NCI-H1048 (cell line): ENCODE measurements around the gene COQ8B.
A peak's percentile ranks its signal among the peaks of the same experiment; 100 is the strongest.
"Not testable (repeated sequence)": the region's sequence is repeated elsewhere in the genome, so short reads cannot be mapped to it uniquely, and the experiment has no call there.

Source experiments
- DNase-seq: peaks from one replicate; lab custom pipeline; 2025; lab: John Stamatoyannopoulos, UW

Gene COQ8B

DNA sequence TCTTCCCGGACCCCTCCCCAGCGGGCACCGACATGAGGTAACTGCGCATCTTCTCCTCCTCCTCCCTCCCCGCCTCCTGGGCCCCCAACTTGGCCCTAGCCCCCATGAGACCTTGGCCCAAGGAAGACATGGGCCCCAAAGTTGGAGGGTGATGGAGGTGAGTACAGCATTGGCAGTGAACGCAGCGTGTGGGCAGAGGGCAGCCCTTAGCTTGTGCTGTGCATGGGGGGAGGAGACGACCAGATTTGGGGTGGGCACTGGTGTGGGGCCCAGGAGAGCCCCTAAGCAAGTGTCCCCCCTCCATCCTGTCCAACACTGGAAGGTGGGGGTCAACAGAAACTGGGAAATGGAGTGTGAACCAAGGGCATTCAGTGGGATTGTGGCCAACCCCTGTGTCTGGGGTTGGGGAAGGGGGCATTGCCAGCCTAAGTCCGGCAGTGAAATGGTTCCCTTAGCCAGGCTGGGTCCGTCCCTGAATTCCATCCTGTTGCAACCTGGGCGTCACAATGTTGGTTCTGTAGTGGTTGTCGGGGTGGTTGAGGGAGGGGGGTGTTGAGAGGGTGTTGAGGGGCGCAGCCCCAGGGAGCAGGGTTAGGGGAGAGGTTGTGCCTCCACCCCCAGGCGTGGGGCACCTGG is 49.8 kb downstream of the COQ8B start:
- DNase-seq = no peak

- DNase-seq = no peak
Measured at GRCh38 chr19:40663695-40664692, 52.7 kb downstream of the COQ8B start.

- DNase-seq = peak; percentile 63
Measured at GRCh38 chr19:40662925-40663694, 53.6 kb downstream of the COQ8B start.

DNA sequence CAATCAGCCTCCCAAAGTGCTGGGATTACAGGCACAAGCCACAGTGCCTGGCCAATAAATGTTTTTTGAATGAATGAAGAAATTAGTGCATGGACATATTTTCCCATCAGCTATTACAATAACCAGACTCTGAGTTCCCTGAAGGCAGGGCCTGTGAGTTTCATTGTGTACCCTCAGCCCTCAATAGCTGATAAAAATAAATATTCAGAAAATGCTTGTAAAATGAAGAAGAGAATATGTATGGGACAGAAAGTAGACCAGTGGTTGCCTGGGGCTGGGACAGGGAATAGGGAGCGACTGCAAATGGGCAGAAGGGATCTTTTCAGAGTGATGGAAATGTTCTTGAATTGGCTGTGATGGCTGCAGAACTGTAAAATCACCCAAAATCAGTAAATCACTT is 55.1 kb downstream of the COQ8B start:
- DNase-seq = no peak

DNA sequence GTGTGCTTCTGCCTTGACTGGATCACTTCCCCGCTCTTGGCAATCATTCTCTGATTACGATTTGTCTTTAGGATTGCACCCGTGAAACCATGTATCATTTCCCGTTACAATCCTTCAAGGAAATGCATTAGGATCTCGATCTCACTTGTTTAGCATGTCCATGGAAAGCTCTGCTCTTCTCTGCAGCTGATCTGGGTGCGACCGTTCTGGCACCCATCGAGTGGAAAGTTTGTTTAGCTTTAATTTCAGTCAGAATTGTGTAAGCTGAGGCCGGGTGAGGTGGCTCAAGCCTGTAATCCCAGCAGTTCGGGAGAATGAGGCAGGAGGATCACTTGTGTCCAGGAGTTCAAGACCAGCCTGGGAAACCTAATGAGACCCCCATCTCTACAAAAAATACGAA is 57.1 kb downstream of the COQ8B start:
- no peak for DNase-seq

DNA sequence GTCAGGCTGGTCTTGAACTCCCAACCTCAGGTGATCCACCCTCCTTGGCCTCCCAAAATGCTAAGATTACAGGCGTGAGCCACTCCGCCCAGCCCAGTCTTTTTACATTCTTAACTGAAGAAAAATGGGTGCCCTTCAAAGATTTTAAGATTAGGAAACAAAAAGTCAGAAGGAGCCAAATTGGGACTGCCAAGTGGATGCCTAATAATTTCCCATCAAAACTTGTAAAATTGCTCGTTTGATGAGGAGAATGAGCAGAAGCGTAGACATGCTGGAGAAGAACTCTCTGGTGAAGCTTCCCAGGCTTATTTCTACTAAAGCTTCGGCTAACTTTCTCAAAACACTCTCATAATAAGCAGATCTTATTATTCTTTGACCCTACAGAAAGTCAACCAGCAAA is 57.6 kb downstream of the COQ8B start:
- DNase-seq = no peak

DNA sequence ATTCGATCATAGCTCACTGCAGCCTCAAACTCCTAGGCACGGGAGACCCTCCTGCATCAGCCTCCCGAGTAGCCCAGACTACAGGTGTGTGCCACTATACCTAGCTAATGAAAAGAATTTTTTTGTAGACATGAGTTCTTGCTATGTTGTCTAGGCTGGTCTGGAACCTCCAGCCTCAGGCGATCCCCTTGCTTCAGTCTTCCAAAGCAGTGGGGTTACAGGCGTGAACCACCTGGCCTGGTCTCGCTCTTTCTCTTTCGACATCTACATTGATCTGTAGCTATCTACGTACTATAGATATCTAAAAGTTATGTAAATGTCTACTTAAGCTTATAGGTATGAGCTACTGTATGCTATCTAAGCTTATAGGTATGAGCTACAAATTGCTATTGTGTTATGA is 58.7 kb downstream of the COQ8B start:
- DNase-seq = no peak

GRCh38 chr19:40655684-40656083 is 61.0 kb downstream of the COQ8B start:
- not testable (repeated sequence) for DNase-seq

- DNase-seq = not testable (repeated sequence)
Measured at GRCh38 chr19:40652303-40652702, 64.4 kb downstream of the COQ8B start.

DNA sequence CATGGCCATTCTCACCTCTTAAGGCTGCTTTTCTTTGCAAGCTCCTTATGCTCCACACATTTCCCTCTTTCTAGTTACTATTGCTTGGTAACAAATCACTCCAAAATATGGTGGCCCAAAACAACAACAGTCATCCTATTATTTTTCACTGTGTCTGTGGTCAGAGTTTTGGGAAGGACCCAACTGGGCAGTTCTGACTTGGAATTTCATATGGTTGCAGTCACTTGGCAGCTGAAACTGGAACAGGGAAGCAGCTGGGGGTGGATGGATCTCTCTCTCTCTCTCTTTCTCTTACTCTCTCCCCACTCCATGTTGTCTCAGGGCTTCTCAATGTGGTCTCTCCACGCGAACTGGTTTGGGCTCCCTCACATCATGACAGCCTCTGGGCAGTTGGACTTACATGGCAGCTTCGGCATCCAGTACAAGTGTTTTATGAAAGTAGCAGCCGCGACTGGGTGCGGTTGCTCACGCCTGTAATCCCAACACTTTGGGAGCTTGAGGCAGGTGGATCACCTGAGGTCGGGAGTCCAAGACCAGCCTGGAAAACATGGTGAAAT is 65.9 kb downstream of the COQ8B start:
- no peak for DNase-seq

DNA sequence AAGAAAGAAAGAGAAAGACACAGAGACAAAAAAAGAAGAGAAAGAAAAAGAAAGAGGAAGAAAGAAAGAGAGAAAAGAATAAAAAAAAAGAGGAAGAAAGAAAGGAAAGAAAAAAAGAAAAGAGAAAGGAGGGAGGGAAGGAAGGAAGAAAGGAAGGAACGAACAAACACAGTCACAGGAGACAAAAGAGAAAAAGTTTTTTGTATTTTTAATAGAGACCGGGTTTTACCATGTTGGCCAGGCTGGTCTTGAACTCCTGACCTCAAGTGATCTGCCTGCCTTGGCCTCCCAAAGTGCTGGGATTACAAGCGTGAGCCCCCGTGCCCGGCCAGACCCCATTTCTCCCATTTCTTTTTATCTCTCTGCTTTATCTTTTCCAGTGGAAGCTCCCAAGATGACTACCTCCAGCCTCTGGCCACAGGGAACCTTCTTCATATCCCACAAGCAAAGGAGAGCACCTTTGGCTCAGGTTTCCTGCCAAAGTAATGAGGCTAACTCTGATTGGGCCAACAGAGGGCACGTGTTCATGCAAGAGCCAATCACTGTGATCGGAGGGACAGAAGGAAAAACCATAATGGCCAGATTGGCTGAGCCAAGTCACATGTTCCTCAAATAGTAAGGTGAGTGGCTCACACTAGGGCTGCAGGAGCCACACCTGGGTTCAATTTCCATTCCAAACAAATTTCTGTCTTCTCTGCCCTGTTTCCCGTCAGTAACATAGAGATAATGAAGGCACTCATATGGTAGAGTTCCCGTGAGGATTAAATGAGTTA is 66.6 kb downstream of the COQ8B start:
- DNase-seq = not testable (repeated sequence)

DNA sequence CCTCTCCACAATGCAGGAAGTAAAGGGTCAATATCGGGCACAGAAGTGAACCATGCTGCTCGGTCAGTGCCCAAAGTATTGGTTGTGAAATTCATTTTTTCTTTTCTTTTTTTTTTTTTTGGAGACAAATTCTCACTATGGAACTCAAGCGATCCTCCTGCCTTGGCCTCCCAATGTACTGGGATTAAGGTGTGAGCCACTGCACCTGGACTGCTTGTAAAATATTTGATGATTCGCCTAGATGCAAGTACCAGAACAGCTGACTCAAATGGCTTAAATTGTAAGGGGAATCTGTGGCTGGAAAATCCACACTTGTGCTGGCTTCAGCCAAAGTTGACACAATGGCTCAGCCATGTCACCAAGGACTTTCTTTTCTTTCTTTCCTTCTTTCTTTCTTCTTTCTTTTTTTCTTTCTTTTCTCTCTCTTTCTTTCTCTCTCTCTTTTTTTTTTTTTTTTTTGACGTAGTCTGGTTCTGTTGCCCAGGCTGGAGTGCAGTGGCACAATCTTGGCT is 69.9 kb downstream of the COQ8B start:
- DNase-seq = no peak

GRCh38 chr19:40642757-40643305 is 73.9 kb downstream of the COQ8B start:
- no peak for DNase-seq

- DNase-seq = no peak
Measured at GRCh38 chr19:40642051-40642706, 74.5 kb downstream of the COQ8B start.
